ENCODE measurements around the gene SH3BP2. TPM values are rescaled to one million over a fixed set of nuclear protein-coding genes. Genes with fewer than 3 reads are reported as not detected.

The SH3BP2 gene
- total and polyA plus RNA-seq, 2 donors, result 18.8 to 26.0 TPM

Other genes starting within 250 kb of the SH3BP2 start
- gene TNIP2, start 36.7 kb upstream of the SH3BP2 start, total RNA-seq, result 13.1 TPM
- gene TNIP2, start 36.7 kb upstream of the SH3BP2 start, polyA plus RNA-seq, result 49.8 TPM
- 224 TPM for gene ADD1, start 50.8 kb downstream of the SH3BP2 start, total RNA-seq
- gene ADD1, start 50.8 kb downstream of the SH3BP2 start, polyA plus RNA-seq, result 277 TPM
- 11.3 TPM for gene NOP14, start 170.3 kb downstream of the SH3BP2 start, total RNA-seq
- 17.0 TPM for gene NOP14, start 170.3 kb downstream of the SH3BP2 start, polyA plus RNA-seq
- 9.9 TPM for gene GRK4, start 170.5 kb downstream of the SH3BP2 start, total RNA-seq
- gene GRK4, start 170.5 kb downstream of the SH3BP2 start, polyA plus RNA-seq, result 3.1 TPM